ENCODE data around the gene TP53I3. TPM values are rescaled to one million over a fixed set of nuclear protein-coding genes. Genes with fewer than 3 reads are reported as not detected.

Gene TP53I3
- total and polyA plus RNA-seq, 2 of the 4 experiments (the other 2 are of a cell fraction), result 25.5 to 42.2 TPM

DNA sequence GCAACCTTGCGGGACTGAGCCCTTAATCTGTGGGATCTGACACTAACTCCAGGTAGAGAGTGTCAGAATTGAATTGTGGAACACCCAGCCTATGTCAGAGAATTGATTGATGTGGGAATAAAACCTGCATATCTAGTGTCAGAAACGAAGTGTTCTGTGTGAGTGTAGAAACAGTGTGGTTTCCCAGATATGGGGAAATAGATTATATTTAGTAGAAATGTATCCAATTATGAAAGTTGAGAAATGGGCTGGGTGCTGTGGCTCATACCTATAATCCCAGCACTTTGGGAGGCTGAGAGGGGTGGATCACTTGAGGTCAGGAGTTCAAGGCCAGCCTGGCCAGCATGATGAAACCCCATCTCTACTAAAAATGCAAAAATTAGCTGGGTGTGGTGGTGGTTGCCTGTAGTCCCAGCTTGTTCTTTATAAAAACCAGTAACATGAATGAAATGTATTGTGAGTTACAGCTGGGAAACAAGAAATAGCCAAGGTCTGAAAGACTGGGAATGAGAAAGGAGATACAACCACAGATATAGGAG, 4.3 kb upstream of the TP53I3 start:
- no peak overlapping the region for H3K14ac ChIP-seq (replicated peaks; ENCODE audit: low read depth, low read length)
- ATAC-seq (ENCODE audit: low read depth), result no peak
- no peaks in the 10 kb centered on the region for H3K36me3 ChIP-seq (ENCODE audit: control insufficient read depth, insufficient read depth, low read length)
- H2AK5ac ChIP-seq (ENCODE audit: low read depth, low read length), result no peak overlapping the region
- dilution Hi-C loops (cut with HindIII; ENCODE audit: low sequenced_read_pairs, unreplicated experiment) (no loop called here), intact Hi-C loops (cut with micrococcal nuclease) (no loop called here), in situ Hi-C loops (cut with MboI; ENCODE audit: low sequenced_read_pairs) (no loop called here)
- H3K27ac ChIP-seq (ENCODE audit: insufficient read depth, low read length), result no peak overlapping the region
- H3K4me1 ChIP-seq (ENCODE audit: control insufficient read depth, insufficient read depth, low read length), result peaks cover 2% of the 10 kb centered on the region; the same call in 1 of the 2 replicates
- H2BK5ac ChIP-seq (ENCODE audit: low read depth, low read length, poor library complexity, severe bottlenecking), result no peak overlapping the region
- H3K9me1 ChIP-seq (ENCODE audit: insufficient read depth, low read length), result peaks cover 6% of the 10 kb centered on the region
- H3K56ac ChIP-seq (ENCODE audit: extremely low read depth, insufficient read depth, low read length), result no peak overlapping the region
- no peak overlapping the region for H4K5ac ChIP-seq (ENCODE audit: low read depth, low read length)
- WGBS, 2 experiments (ENCODE audit: extremely low coverage in 2 of 2, insufficient read length in 1 of 2), result 63% methylated on average over 2 of the region's 2 CpGs; no CpG with 5 or more reads in 1 of the 2 experiments
- TF ChIP-seq, protein P1, sequence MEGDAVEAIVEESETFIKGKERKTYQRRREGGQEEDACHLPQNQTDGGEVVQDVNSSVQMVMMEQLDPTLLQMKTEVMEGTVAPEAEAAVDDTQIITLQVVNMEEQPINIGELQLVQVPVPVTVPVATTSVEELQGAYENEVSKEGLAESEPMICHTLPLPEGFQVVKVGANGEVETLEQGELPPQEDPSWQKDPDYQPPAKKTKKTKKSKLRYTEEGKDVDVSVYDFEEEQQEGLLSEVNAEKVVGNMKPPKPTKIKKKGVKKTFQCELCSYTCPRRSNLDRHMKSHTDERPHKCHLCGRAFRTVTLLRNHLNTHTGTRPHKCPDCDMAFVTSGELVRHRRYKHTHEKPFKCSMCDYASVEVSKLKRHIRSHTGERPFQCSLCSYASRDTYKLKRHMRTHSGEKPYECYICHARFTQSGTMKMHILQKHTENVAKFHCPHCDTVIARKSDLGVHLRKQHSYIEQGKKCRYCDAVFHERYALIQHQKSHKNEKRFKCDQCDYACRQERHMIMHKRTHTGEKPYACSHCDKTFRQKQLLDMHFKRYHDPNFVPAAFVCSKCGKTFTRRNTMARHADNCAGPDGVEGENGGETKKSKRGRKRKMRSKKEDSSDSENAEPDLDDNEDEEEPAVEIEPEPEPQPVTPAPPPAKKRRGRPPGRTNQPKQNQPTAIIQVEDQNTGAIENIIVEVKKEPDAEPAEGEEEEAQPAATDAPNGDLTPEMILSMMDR (conservative IDR thresholded peaks at IDR 0.05; ENCODE audit: low read depth, low read length), result no peak
- TF ChIP-seq SMC3 (IDR thresholded peaks at IDR 0.05; ENCODE audit: low read depth, low read length) (no peak), MAFK (IDR thresholded peaks at IDR 0.05; ENCODE audit: low read depth, low read length) (no peak), CHD1 (IDR thresholded peaks at IDR 0.05; ENCODE audit: low read depth, low read length) (no peak), CEBPB (IDR thresholded peaks at IDR 0.05; ENCODE audit: low read depth, low read length) (no peak), MXI1 (IDR thresholded peaks at IDR 0.05; ENCODE audit: borderline replicate concordance, low read depth, low read length) (no peak), MAZ (IDR thresholded peaks at IDR 0.05; ENCODE audit: borderline replicate concordance, low read depth, low read length) (no peak), BHLHE40 (IDR thresholded peaks at IDR 0.05; ENCODE audit: low read depth, low read length) (no peak), NFE2L2 (IDR thresholded peaks at IDR 0.05; ENCODE audit: low read depth, low read length) (no peak), RAD21 (IDR thresholded peaks at IDR 0.05; ENCODE audit: low read length) (no peak), RFX5 (IDR thresholded peaks at IDR 0.05; ENCODE audit: low read depth, low read length) (no peak), POLR2A (IDR thresholded peaks at IDR 0.05; ENCODE audit: low read depth, low read length) (no peak), FOS (IDR thresholded peaks at IDR 0.05; ENCODE audit: low read depth, low read length) (no peak), RCOR1 (IDR thresholded peaks at IDR 0.05; ENCODE audit: insufficient replicate concordance, low read length) (no peak)
- TF ChIP-seq, protein P2, sequence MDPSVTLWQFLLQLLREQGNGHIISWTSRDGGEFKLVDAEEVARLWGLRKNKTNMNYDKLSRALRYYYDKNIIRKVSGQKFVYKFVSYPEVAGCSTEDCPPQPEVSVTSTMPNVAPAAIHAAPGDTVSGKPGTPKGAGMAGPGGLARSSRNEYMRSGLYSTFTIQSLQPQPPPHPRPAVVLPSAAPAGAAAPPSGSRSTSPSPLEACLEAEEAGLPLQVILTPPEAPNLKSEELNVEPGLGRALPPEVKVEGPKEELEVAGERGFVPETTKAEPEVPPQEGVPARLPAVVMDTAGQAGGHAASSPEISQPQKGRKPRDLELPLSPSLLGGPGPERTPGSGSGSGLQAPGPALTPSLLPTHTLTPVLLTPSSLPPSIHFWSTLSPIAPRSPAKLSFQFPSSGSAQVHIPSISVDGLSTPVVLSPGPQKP (IDR thresholded peaks at IDR 0.05; ENCODE audit: borderline replicate concordance, low read depth, low read length), result no peak
- TF ChIP-seq, protein P3, sequence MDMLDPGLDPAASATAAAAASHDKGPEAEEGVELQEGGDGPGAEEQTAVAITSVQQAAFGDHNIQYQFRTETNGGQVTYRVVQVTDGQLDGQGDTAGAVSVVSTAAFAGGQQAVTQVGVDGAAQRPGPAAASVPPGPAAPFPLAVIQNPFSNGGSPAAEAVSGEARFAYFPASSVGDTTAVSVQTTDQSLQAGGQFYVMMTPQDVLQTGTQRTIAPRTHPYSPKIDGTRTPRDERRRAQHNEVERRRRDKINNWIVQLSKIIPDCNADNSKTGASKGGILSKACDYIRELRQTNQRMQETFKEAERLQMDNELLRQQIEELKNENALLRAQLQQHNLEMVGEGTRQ (IDR thresholded peaks at IDR 0.05; ENCODE audit: low read depth, low read length), result no peak
- H3K4ac ChIP-seq (ENCODE audit: low read depth, low read length), result no peak overlapping the region
- ChIA-PET CTCF (no interaction called here), POLR2A (ENCODE audit: unreplicated experiment) (no interaction called here)
- H3K18ac ChIP-seq (ENCODE audit: low read depth, low read length), result no peak overlapping the region
- H2AK9ac ChIP-seq (replicated peaks; ENCODE audit: low read depth, low read length, poor library complexity), result no peak overlapping the region
- no peak overlapping the region for H4K91ac ChIP-seq (ENCODE audit: insufficient read depth, low read depth, low read length)
- DNase-seq, result no peak
- no peak overlapping the region for H3K4me2 ChIP-seq (ENCODE audit: low read depth, low read length)
- H3K4me3 ChIP-seq (ENCODE audit: insufficient read depth, low read depth, low read length), result no peak overlapping the region
- H3K9me3 ChIP-seq (ENCODE audit: control insufficient read depth, insufficient read depth, low read length), result no peaks in the 10 kb centered on the region
- no peak overlapping the region for H2BK20ac ChIP-seq (ENCODE audit: low read depth, low read length)
- BruUV-seq (replicated peaks), result no TSS peak
- H3K9ac ChIP-seq (ENCODE audit: low read depth, low read length), result no peak overlapping the region
- H3K27me3 ChIP-seq (ENCODE audit: control insufficient read depth, insufficient read depth, low read length), result no peaks in the 10 kb centered on the region
- no peaks in the 10 kb centered on the region for H4K20me1 ChIP-seq (ENCODE audit: insufficient read depth, low read length)
- H3K23ac ChIP-seq (ENCODE audit: low read depth, low read length), result no peak overlapping the region
- H3K79me1 ChIP-seq (ENCODE audit: low read depth in 1 of 2, low read length in 2 of 2), result peaks cover 0 to 7% of the 10 kb centered on the region in 2 experiments; a peak in 2 of 4 replicates
- no peak overlapping the region for H2AFZ ChIP-seq (replicated peaks; ENCODE audit: low read length, poor library complexity)
- H4K8ac ChIP-seq (ENCODE audit: low read depth in 2 of 2, low read length in 2 of 2), result no peak overlapping the region
- H2BK15ac ChIP-seq (ENCODE audit: low read depth, low read length), result no peak overlapping the region
- no peak overlapping the region for H2BK120ac ChIP-seq (ENCODE audit: low read depth, low read length)
